Bone marrow (tissue), 2 donors: ENCODE data around the gene BCAR1.

ENCODE experiments used
- DNase-seq, 2 donors: peaks; one replicate each; lab custom pipeline; 2025; lab: John Stamatoyannopoulos, UW

BCAR1 gene

DNA sequence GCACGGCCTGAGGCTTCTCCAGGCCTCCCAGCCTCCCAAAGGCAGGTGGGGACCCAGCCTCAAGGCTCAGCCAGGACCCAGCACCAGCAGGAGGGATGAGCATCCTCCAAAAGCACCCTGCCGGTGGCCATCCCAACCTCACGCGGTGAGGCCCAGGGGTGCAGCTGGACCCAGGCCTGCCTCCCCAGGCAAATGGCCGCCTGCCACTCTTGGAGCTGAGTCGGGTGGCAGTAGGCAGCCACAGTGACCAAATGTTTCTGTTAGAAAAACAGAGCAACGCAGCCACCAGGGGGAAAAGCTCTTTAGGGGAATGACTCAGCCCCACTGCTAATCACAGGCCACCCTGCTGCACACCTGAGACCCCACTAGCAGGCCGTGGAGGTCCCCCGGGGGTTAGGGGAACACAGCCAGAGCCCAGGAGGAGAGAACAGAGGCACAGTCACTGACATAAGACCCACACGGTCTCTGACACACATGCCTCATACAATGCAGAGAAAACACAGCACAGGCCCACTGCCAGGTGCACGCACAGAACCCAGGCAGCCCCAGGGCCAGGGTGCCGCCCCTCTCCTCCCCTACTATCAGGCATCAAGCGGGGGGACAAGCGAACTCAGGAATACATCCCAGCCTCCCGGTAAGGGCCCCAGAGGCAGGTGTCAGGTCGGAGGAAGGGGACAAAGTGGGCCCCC, 12.4 kb downstream of the BCAR1 start:
- DNase-seq: no peak

DNA sequence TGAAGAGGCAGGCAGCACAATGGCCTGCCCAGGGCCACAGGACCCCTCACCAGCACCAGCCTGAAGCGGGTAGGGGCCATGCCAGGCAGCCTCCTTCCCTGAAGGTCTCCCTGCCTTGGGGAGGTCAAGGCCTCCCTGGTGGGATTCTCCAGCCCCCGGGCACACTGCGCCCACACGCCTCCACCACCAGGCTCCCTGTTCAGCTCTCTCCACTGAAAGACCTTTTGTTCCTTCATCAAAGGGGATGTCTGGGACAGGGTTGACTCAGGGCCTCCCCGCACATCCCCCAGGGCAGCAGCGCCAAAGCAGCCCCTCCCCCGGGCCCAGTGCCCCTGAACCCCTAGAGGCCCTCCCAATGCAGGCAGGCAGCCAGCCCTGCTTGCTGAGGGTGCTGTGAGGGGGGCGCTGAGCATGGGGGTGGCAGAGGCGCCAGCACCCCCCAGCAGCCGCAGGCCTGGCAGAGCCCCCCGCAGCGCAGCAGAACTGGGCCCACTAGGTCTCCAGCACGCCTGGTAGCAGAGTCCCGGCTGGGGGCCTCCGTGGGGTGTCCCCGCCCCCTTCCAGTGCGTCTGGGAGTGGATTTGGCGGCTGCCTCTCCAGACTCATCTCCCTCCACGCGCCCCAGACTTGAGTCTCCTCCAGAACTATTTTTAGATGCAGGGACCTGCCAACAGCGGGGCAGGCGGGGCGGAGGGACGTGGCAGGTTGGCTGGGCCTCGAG, 13.1 kb downstream of the BCAR1 start:
- DNase-seq: no peak

DNA sequence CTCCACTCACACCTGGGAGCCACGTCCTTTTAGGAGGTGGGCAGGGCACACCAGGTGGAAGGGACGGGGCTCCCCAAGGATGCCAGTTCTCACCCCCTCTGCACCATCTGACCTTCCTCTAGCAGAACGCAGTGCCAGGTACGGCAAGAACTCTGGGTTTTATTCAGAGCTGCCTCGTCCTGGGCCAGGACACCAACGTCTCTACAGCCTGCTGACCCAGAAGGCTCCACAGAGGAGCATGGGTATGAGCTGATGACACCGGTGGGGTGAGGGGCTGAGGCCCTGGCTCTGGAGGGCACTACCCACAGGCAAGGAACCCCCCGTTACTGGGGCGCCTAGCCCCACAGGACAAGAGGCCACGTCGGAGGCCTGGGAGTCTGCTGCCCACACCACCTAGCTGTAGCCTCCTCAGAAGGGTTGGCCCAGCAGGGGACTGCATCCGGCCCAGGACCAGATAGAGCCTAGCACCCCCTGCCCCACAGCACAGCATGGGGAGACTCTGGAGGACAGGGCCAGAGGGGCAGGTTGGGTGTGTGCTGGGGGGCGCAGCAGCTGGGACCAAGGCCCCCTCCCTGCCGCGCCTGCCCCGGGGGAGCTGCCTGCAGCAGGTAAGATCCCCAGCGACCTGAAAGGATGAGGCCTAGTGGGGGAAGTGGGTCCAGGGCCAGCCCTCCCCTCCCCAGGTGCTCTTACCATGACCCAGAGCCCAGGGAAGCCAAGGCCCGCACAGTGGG, 13.9 kb downstream of the BCAR1 start:
- no peak for DNase-seq

DNA sequence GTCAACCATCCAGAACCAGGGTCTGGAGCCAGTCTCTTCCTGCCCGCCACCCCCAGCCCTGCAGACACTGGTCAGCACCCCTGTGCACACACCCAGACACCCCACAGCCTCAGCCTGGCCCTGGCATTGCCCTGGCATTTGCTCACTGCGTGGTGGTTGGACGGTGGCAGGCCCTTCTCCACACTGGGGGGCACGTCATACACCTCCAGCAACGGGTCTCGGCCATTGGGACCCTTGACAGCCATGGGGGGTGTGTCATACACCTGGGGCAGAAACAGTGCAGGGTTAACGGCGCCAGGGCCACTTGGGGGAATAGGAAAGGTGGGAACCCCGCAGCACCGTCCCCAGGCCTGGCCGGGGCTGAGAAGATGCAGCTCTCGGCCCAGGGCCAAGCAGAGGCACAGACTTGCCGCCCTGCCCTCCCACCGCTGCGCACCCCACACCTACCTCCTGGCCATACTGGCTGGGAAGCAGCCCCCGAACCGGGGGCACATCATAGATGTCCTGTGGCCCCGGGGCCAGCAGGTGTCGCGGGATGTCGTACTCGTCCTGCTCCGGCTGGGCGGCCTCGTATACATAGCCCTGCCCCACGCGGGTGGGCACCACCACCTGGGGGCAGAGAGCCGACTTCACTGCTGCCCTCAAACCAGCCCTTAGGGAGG, 14.6 kb downstream of the BCAR1 start:
- DNase-seq: no peak

DNA sequence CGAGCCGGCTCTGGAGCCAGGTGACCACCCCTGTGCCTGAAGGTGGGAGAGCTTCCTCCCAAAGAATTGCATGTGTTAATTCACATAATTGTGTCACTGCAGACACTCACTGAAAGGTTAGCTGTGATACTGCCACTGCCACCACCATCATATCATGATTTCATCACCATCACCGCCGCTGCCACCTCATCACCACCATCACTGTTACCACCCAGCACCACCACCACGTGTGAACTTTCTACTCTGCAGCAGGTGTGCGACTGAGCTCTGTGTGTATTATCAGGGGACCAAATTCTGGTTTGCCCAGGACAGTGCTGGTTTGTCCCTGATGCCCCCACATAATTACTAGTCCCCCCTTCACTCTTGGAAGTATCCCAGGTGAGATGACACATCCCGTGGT, 15.2 kb downstream of the BCAR1 start:
- no peak for DNase-seq

DNA sequence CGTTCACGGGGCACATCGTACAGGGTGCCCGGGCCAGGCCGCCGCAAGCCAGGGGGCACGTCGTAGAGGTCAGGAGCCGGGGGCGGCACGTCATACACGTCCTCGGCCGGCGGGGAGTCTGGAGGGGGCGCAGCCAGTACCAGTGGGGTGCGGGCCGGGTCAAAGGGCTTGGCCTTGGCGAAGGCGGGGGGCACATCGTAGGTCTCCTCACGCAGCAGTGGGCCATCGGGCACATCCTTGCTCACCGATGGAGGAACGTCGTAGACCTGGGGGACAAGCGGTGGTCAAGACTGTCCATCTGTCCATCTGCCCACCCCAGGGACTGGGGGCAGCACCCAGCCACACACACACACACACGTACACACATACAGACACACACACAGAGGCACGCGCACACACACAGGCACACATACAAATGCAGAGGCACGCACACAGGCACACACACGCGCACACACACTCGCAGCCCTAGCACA, 15.7 kb downstream of the BCAR1 start:
- DNase-seq: no peak

DNA sequence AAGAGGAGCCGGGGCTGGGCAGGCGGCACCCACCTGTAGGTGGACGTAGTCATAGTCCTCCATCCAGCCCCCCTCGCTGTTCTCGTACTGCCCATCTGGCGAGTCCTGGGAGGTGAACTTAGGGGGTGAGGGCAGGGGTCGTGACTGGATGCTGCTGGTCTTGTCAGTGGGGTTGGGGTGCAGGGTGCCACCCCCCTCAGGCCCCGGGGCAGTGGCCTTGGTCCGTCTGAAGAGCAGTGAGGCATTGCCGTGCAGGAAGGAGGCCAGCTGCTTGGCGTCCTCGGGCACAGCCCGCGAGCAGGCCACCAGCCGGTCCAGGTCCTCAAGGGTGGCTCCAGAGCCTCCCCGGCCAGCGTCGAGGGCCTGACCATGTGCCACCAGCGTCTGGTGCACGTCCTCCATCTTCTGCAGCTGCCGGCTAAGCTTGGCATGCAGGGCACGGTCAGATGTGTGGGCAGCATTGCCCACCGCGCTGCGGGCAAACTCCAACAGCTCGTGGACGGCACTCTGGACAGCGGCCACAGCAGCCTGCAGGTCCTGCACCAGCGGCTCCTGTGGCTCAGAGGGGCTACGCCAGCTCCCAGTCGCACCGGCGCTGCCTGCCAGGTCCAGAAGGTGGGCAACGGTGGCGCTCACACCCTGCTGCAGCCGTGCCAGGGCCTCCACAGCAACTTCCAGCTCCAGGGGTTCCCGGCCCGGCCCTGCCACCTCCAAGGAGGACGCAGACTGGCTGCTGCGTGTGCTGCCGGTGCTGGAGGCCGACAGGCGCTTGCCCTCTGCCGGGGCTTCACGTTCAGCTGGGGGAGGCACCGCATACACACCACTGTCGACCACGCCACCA, 16.3 kb downstream of the BCAR1 start:
- no peak for DNase-seq

DNA sequence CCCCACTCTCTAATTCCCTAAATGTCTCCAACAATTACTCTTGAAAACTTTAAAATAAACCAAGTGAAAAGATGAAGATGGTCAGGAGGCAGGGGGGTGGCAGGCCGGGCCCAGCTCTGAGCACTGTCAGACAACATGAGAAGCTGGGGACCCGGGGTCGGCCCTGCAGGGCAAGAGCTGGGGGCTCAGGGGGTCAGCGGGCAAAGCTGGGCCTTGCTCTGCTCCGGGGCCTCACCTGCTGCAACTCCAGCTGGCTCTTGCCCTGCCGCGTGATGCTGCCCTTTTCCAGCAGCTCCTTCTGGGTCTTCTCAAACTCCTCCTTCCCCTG, 17.8 kb downstream of the BCAR1 start:
- no peak for DNase-seq

DNA sequence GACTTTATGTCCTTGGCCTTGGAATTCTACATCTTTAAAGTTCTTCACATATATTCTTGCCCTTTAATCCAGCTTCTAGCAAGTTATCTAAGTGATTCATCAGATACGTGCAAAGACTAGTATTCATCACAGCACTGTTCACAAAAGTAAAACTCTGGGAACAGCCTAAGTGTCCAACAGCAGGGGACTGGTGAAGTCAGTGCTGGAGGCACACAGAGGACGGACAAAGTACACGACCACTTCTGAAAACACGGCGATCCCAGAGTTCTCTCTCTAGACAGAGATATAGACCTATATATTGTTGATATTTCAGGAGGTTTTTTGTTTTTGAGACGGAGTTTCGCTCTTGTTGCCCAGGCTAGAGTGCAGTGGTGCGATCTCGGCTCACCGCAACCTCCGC, 19.9 kb downstream of the BCAR1 start:
- DNase-seq: no peak

DNA sequence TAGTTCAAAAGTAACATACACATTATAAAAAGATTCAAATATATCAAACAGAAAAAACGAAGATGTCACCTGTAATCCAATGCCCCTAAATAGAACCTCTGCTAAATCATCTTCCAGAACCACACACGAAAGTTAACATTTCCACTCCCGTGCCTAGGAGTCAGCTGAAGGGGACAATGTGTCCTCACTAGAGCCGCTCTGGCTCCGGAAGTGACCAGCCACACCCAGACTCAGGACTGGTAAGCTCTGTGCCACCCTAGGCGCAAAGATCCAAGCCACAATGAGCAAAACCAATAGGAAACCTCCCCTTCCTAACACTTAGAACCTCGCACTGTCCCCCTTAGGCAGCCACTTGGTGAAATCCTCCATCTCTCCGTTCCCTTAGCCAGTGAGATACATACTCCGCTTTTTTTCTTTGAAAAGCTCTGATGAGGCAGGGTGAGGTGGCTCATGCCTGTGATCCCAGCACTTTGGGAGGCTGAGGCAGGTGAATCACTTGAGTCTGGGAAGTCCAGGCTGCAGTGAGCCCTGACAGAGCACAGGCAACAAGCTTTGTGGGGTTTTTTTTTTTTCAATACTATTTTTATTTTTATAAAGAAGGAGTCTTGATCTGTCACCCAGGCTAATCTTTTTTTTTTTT, 20.8 kb downstream of the BCAR1 start:
- DNase-seq: no peak

DNA sequence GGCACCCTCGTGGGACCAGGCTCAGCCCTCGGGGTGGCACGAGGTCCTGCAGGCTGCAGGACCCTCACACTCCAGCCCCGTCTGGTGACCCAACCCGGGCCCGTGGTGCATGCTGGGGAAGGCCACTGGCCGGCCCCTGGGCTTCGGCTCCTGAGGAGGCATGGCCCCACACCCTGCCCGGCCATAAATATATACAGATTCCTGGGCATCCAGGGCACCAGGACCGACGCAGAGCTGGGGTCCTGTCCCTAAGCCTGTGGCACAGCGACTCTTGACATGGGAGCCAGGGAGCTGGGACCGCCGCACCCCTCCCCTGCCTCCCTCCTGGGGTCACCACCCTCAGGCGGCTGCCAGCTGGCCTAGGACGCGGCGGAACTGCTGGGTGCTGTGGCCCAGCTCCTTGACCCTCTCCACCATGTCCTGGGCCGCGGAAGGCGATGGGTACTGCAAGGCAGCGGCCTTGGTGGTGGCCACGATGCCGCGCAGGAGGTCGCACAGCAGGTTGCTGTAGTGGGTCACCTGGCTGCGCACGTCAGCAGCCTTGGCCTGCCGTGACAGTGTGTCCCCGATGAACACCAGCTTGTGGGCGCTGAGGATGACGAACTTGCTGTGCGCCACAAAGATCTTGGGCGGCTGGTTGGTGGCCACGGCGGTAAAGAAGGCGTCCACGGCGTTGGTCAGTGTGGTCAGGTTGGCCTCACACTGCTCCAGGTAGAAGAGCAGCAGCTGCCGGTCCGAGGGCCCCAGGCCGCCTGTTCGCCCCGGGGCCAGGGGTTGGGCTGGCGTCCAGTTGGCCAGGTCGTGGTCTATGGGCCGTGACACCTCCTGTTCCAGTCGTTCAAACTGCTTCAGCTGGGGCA, 22.0 kb downstream of the BCAR1 start:
- DNase-seq: no peak

DNA sequence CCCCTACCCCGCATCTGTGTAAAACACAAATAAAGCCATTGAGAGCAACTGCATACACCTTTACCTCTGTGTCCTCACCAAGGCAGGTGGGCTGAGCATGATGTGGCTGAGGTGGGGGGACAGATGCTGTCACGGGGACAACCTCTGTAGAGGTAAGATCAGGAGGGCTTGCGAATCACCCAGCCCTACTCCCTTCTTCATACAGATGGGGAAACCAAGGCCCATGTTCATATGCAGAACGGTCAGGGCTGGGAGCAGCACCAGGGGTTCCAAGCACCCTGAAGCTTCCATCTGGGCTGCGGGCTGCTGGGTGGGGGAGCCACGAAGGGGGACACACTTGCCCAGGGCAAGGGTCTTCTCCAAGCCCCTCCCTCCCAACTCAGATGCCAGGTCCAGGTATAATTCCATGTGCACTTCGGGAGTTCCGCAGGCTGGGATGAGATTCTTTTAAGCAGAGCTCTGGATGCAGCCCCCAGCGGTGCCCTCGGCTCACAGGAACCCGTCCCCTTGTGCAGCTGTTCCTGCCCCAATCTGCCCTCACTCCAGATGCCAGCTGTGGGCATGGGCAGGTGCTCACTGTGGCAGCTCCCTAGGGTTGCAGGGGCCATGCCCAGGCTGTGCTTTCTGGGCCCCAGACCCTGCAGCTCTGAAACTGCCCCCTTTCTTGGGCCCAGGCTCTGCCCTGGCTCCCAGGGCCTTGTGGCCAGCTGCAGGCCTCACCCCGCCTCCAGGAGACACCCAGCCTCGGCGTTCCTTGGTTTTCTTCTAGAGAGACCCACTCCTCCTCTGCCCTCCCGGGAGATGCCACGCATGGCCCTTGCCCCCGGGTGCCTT, 23.1 kb downstream of the BCAR1 start:
- no peak for DNase-seq

DNA sequence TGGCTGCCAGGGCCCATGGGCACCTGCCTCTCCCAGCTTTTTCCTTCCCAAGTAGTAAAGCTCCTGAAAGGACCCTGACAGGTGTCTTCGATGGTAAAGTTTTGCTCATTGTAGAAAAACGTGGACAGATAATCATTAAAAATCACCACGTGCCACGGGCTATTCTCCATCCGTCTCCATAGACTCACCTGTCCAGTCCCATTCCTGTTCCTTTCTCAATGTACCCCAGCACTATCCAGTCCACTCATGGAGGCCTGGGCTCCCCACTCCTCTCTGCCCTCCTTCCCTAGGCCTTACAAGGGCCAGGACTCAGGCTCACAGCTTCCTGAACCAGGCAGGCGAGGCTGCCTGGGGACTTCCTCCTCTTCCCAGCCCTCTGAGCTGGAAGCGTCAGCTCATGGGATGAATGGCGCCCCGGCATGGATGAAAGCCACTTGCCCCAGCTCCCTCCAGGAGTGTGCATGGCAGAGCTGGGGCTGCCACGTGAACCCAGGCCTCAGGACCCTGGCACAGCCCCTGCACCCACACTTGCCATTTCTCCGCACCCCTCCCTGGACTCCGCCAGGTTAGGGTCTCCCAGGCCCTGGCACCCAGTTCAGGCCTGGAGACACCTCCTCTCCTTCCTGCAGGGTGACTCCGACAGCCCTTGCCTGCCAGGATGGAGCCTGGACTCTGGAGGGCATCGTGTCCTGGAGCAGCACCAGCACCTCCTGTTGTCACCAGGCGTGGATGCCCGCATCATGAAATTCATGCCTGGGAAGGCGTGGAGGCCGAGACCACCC, 23.9 kb downstream of the BCAR1 start:
- no peak for DNase-seq

DNA sequence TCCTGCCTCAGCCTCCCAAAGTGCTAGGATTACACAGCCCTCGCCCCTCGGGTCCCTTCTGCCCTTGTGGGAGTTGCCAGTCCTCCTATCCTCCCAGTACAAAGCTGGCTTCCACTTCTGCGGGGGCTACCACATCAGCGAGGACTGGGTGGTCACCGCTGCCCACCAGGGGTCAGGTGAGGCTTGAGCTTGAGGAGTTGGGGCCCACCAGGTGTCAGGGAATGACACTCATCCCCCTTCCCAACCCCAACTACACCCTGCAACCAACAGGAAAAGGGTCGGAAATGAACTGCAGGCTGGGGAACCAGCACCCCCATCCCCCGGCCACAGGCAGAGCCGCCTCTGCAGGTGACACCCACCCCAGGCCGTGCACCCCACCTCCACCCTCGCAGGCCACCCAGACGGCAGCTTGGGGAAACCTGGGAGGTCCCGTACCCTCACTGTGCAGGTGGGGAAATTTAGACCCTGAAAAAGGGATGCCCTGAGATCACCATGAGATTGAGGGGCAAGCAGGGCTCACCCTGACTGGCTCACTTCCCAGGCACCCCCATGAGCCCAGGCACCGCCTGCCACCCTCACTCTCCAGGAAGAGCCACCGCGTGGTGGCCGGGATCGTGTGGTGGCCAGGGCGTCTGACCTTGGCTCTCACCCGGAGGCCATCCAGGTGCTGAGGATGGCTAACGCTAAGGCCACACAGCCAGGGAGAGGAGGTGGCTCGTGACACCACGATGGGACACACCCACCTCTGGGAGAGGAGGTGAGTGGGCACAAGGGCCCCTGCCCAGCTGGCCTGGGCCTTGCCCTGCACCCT, 24.7 kb downstream of the BCAR1 start:
- DNase-seq: no peak

DNA sequence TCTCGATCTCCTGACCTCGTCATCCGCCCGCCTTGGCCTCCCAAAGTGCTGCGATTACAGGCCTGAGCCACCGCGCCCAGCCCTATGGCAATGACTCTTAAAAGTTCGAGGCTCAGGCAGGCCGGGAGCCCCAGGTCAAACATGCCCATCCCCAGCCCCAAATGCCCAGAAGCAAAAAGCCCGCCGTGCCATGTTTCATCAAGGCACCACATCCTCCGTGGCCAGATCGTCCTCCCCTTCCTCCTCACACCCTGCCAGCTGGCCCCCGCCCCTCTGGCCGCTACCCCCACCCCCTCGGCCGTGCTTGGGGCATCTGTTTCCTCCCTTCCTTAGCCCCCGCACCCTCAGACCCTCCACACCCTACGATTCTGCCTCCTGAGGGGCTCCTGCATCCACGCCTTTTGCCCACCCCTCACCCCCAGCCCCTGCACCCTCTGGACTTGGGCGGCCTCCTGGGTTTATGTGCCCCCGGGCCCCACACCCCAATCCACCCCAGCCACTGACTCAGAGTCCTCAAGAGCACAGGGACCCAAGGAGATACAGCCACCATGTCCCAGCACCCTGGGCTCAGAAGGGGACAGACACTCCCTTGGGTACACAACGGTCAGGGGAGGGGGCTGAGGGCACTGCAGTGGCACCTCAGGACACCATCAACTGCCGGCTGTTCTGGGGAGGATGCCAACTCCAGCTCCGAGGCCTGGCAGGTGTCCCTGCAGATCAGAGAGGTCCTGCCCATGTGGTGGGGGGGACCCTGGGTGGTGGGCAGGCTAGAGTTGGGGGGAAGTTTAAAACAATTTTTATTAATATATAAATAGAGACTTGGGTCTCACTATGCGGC, 25.5 kb downstream of the BCAR1 start:
- DNase-seq: no peak

DNA sequence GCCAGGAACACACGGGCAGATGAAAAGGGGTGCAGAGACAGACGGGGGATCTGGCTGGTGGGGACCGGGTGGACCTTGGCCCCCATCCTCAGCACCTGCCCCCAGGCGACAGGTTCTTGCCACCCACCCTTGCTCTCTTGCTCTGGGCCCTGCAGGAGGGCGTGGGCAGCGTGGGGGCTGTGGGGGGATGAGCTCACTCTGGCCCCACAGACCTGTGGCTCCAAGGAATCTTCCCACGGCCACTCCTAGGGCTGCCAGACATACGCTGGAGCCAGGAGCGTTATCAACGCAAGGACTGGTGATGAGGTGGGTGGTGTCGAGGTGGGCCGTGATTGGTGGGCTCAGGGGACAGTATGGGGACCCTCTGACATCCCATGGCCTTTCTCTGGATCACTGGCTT, 26.3 kb downstream of the BCAR1 start:
- DNase-seq: no peak
